Lung microvascular endothelial cell (primary cell): Measurements from ENCODE around the gene PIGP. TPM values are rescaled to one million over a fixed set of nuclear protein-coding genes. Genes with fewer than 3 reads are reported as not detected.
"Not testable (repeated sequence)": the region's sequence is repeated elsewhere in the genome, so short reads cannot be mapped to it uniquely, and the experiment has no call there.

Experiments used
- DNase-seq, 2 donors: peaks; one replicate each; pipeline versions ENCODE4 v3.0.0 to v3.0.0-alpha.2; 2010; ENCODE audit warnings: low read depth in 2 of 2
- total RNA-seq: library from RNA; depleted of rRNA; stranded (reverse); fragments of >200 nt; gene quantifications from 2 replicates; pipeline ENCODE4 v1.2.1, GENCODE V29; 2014

The PIGP gene
- total RNA-seq, 1 donor from 2014 or later: 3.0 TPM

DNA sequence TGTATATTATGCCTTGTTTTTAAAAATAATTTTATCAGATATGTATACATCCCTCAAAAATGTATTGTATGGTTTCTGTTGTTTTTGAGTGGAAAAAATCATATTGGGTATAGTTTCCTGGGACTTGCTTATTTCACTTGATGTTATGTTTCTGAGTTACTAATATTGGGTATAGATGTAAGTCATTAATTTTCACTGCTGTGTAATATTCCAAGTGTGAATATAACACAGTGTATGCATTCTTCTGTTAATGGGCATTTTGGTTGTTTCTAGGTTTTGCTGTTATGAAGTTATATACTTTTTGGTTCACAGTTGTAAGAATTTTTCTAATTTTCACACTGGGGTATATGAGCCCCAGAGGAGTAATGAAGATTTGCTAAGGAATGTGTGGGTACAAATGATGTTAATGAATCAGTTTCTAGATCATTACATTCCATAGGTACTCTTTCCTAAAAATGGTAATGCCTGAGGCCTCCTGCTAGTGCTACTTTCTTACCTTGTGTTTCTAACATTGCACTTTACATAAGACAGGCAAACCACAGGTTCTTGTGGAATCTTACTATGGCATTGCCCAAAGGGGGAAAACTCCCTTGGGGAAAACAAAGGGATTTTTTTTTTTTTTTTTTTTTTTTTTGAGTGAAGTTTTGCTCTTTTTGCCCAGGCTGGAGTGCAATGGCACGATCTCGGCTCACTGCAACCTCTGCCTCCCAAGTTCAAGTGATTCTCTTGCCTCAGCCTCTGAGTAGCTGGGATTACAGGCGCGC, 3.4 kb upstream of the PIGP start:
- no peak for DNase-seq

DNA sequence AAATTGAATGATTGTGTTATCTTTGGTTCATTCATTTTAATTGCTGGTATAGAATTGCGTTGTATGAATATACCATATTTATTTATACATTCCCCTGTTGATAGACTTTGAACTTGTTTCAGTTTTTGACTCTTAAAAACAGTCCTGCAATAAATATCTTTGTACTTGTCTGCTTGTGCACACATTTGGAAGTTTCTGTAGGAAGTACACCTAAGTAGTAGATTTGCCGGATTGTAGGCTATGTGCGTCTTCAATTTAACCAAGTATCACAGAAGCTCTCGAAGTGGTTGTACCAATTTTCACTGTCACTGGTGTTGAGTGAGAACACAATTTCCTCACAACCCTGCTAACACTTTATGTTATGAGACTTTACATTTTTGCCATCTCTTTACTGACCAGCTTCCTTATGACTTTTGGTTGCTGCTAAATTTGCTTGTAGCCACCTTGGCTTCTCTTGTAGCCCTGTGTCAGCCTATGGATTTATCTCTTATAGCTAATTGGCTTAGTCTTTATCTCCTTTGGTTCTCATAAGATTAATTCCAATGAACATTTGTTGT, 2.4 kb upstream of the PIGP start:
- DNase-seq: no peak

DNA sequence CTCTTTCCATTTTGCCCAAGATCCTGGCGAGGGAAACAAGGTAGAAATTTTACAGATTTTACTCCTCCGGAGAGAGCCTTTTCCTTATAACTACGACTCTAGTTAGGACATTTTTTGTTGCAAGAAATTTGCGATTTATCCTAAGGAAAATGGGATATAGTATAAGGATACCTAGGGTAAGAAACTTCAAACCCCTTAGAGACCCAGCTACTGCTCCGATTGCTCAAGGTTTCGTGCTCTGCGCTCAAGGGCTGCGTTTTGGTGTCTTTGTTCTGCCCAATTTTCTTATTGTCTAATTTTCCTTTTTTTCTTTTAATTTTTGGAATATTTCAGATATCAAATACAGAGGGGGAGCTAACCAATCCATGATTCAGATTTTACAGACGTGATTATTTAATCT, 1.7 kb upstream of the PIGP start:
- no peak for DNase-seq

DNA sequence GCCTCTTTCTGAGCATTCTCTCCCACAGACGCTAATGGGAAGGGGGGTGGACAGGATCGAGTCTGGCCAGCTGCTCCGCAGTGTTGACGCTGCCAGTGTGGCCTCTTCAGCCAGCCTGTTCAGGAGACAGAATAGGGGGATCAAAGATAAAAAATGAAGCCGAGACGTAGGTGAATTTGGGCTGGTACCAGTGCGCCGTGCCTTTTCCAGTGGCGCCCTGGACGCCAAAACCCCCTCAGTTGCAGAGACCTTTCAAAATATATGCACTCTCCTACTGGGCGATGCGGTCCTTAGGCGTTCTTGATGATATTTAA, 1.3 kb upstream of the PIGP start:
- DNase-seq: peak in 1 of 2 donors; percentile 18

DNA sequence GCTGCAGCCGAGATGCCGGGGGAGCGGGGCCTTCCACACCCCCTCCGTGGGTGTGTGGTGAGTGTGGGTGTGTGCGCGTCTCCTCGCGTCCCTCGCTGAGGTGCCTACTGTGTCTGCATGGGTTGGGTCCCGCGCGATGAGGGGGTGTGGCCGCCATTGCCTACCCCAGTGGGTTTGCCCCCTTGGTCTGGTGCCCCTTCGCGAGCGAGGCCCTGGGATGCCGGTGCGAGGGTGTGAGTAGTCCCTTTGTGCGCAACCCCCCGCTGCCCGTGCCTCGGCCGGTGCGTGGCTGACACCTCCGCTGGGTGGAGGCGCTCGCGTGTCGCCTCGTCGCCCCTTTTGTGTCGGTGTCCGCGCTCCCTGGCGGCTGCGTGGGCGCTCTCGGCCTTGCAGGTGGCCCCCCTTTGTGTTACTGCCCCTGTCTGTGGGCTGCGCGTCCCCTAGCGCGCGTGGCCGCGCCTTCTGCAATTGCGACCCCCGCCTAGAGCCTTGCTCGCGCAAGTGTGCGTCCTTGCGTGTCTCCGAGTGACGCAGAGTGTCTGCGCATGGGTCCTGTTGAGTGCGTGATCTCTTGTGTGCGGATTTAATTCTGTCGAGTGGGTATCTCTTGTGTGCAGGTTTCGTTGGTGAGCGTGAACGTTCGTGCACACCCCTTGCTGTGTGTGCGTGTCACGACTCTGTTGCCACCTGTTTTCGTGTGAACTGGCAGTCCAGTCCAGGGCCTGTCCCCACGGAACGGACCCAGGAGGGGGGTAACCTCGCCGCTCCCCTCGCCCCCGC, 736 bp upstream of the PIGP start:
- DNase-seq: peak; percentile 48 to 54

DNA sequence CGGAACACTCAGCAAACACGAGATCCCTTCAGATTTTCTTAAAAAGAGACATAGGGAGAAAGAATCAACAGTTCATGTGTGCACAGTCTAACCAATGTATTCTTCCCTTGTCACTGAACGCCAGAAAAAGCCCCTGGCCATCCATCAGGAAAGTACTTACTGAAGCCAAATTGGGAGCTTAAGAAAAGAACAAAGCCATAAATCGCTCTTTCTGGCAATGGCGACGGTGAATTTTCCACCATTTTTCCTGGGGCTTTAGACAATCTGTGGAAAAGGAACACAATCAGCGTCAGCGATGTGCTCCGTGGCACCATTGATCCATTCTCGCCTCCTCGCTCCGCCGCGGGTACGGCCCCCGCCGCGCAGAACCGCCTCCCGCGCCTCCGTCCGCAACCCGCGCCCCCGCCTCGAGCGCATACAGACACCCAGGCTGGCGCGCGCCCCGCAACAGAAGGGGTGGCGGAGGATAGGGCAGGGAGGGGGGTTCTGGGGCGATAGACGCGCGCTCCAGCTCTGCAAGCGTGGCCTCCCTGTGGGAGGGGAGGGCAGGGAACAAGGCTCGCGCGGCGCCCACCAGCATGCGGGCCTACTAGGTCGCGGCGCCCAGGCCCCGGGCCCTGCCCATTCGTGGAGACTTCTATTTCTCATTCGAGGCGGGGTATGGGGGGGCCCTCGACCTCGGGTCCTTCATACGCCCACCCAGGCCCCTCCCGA, 440 bp downstream of the PIGP start:
- peak in 1 of 2 donors; percentile 87 for DNase-seq

DNA sequence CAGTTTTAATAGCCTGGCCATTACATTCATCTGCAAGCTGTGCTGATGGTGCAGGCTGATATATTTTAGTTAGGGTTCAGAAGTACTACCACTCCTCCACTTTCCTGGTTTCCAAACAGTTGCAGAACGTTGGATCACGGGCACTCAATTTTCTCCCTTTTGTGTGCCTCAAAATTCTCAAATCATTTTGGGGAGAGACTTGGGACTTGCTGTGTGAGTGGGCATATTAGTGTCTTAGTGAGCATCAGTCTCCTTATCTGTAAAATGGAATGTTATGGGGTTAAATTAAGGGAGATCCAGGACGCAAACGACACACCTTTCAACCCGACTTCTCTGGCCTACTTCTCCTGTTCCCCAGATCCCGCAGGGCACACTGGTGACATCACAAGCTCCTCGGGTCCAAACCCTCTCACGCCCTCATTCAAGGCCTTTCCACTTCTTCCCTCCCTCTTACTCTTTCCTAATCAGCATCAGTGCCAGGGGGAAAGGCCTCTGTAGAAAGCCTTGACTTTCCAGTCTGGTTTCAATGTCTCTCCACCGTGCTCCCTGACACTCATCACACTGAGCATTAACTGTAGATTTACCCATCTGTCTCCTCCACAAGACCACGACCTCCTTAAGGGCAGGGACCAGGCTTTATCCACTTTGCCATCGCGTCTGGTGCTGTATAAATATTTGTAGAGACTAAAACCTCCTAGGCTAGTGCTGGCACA, 1.2 kb downstream of the PIGP start:
- DNase-seq: peak in 1 of 2 donors; percentile 57

DNA sequence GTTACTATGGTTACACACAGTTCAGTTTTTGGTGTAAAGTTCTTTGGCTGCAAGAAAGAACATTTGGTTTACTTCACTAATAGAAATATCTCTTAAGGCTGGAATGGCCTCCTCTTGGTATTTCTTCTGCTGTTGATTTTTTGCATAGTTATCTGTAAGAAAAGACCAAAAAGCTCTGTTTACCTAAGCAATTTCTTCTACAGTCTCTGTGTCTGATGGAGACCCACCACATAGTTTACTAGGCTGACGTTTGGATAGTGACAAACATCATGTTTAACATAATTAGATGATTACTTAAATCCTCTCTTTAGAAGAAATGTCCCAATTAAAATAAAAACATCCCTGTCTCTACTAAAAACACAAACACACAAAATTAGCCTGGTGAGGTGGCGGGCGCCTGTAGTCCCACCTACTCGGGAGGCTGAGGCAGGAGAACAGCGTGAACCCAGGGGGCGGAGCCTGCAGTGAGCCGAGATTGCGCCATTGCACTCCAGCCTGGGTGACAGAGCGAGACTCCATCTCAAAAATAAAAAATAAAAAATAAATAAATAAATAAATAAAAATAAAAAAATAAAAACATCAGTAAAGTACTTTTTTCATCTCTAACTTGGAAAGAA, 7.2 kb downstream of the PIGP start:
- no peak for DNase-seq

DNA sequence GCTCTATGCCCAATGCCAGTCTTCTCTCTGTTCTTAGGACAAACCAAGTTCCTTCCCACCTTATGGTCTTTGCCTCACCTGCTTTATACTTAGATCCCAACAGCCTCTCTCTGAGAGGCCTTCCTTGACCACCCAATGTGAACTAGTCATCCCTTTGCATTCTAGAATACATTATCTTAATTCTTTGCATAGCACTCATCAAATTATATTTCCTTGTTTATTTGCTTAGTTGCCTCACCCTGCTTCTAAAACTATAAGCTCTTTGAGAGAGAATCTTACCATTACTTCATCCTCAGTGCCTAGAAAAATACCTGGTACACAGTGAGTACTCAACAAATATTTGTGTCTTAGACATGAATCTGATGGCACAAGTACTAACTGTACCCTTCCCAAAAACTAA, 8.0 kb downstream of the PIGP start:
- DNase-seq: no peak

DNA sequence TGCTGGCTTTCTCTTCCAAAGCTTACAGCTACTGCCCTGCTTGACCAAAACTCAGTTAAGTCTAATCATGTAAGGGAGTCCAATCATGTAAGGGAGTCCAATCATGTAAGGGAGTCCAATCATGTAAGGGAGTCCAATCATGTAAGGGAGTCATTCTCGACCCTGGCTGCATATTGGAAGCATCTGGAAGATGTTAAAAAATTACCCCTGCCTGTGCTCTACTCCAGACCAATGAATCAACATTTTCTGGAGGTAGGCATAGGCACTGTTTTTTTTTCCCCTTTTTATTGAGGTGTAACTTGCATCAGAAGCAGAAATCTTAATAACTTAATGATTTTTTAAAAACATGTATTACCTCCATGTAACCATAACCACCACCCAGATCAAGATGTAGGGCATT, 9.4 kb downstream of the PIGP start:
- DNase-seq: no peak

DNA sequence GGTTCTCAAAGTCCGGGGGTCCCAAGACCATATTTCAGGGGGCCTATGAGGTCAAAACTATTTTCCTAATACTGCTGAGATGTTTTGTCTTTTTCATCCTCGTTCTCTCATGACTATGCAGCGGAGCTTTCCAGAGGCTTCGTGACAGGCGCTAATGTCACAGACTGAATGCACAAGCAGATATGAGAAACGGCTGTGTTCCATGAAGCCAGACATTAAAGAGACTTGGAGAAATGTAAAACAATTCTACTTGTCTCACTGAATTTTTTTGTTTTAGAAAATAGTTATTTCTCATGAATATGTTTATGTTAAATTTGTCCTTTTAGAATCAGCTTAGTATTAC, 10.3 kb downstream of the PIGP start:
- no peak for DNase-seq

DNA sequence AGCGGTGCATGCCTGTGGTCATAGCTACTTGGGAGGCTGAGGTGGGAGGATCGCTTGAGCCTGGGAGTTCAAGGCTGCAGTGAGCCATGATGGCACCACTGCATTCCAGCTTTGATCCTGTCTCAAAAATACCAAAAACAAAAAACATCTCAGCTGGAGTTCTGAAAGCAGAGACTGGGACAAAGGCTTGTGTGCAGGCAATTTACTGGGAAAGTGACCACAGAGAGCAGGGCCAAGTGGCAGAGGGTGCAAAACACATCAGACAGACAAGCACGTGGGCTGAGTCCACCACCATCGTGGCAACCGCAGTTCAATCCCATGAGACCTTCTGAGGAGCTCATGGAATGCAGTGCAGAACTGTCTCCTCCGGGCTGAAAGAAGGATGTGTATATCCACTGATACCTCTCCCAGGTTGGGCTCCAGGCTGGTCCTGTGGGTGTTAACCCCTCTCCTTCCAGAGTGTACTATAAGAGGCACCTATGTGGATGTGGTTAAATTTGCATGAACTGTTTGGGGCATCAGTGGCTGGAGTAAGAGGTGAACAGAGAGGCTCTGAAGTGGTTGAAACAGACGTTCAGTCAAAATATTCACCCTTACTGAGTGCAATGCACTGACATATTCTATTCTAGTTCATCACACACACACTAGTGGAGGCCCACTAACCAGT, 10.8 kb downstream of the PIGP start:
- no peak for DNase-seq

DNA sequence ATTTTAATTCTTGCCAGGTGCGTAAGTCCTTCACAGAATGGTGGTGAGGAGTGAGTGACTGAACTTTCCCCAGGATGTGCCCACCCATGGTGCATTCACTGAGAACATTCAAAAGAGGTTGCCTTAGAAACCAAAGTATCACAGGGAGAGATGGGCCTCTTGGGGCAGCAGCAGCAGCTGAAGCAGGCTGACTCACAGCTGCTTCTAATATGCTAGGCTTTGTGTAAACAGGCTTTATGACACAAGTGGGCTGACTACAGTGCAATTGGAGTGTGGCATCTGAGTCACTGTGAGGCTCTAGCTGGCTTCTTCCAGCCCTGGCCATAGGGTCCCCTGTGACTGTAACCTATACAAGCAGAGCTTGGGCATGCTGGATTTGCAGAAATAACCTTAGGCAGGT, 12.6 kb downstream of the PIGP start:
- DNase-seq: peak; percentile 12 to 92

DNA sequence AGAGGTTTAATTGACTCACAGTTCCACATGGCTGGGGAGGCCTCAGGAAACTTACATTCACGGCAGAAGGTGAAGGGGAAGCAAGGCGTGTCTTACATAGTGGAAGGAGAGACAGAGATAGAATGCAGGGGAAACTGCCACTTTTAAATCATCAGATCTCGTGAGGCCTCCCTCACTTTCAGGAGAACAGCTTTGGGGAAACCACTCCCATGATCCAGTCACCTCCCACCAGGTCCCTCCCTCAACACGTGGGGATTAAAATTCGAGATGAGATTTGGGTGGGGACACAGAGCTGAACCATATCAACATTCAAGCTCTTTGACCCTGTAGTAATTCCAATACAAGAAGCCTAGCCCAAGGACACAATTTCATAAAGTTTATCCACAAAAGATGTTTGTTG, 13.7 kb downstream of the PIGP start:
- DNase-seq: no peak

DNA sequence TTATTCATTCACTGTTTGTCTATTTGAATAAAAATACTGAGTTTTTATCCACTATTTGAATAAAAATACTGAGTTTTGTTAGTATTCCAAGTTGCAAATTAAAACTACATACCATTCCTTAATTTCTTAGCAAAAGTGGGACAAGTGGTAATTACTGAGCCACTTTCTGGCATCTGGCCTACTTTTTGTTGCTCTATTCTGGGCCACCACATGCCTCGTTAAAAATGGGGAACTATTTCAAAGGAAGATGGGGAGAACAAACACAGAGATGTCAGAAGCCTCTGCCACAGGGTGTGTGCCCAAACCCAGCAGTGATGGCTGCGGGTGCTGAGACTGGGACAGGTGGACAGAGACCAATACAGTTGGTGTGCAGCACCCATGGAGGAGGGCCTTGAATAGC, 14.6 kb downstream of the PIGP start:
- DNase-seq: no peak

DNA sequence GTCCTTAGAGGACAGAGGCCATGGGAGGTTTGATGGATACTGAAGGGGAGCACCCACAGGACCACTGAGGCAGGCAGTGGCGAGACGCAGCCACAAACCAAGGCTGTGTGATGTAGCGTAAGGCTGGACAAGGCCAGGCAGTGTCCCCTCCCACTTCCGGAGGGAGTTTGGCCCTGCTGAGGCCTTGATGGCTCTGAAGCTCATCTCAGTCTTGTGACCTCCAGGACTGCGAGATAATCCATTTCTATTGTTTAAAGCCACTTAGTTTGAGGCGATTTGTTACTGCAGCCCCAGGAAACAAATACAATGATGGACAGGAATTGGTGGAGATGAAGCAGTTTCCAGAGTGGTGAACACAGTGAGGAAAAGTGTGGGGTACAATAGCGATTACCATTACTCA, 15.3 kb downstream of the PIGP start:
- no peak for DNase-seq

DNA sequence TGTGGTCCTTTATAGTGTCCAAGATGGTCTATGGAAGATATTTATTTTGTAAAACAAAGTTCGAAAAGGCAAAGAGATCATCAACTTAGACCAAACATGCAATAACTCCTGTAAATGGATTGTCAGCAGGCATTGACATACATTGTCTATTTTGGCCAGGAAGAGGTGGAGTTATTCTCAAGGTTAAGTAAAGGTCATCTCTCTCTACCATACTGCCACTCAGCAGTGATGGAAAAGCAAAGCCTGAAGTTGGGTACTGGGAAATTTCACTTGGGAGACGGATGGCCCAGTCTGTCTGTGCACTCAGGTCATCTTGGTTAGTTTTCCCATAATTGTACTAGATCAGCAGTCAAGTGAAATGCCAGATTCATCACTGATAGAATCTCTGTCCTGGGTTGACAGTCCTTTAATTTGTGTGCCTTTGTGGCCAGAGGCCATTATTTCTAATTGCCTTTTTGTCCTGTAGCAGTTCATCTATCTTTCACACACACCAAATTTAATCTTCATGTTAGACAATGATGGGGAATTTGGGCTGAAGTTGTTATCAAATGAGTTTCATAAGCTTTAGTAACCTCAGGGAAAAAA, 17.5 kb downstream of the PIGP start:
- no peak for DNase-seq

DNA sequence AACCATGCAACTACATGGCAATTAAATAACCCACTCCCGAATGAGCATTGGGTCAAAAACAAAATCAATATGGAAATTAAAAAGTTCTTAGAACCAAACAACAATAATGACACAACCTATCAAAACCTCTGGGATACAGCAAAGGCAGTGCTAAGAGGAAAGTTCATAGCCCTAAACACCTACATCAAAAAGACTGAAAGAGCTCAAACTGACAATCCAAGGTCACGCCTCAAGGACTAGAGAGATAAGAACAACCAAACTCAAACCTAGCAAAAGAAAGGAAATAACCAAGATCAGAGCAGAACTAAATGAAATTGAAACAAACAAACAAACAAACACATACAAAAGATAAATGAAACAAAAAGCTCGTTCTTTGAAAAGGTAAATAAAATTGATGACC, 23.1 kb downstream of the PIGP start:
- not testable (repeated sequence) for DNase-seq

DNA sequence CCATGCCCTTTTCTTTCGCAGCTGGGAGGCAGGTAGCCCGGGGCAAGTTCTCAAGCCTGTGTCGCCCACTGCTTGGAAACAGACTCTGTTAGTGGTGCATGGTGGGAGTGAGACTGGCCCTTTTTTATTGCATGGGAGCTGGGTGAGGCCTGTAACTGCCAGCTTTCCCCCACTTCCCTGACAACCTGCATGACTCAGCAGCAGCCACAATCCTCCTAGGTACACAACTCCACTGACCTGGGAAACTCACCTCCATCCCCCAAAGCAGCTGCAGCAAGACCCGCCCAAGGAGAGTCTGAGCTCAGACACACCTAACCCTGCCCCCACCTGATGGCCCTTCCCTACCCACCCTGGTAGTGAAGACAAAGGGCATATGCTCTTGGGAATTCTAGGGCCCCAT, 25.8 kb downstream of the PIGP start:
- no peak for DNase-seq

DNA sequence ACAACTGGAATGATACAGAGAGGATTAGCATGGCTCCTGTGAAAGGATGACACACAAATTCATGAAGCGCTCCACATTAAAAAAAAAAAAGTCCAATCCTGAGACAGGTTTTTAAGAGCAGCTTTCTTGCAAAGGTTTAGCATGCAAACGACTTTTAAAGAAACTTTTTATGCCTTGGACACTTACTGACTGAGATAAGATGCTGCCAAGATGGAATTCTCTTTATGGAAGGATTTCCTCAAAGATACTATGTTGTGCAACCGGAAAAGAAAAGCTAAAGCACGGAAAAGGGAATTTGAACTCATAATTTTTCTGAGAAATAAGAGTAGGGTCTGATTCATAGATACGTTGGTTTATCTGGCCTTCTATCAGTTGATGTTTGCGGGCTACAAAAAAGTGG, 27.3 kb downstream of the PIGP start:
- DNase-seq: no peak
